ENCODE results near the gene DCAF4. TPM values are rescaled to one million over a fixed set of nuclear protein-coding genes. Genes with fewer than 3 reads are reported as not detected.

The DCAF4 gene
- total RNA-seq, 1 experiment from 2014 or later: 39.4 TPM

DNA sequence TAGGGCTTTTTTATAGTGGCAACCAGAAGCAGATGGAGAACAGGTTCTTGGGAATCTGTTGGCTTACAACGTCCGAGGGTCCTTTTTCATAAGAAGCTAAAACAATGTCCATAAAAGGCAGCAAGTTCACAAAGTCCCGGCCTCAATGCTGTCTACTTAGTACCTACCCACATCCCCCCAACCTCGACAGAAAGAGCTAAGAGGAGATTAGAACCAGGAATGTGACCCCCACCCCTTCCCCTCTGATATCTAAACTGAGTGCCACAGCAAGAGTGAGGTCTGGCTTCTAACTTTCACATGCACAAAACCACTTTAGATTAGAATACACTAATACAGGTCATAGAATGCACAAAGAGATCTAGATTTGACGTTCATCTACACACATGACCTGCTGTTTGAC lies 36.9 kb upstream of the DCAF4 start:
- no peak overlapping the region for H3K27ac Mint-ChIP-seq (ENCODE audit: low read depth, unreplicated experiment)
- H3K4me3 Mint-ChIP-seq (ENCODE audit: unreplicated experiment): no peak overlapping the region
- ChIA-PET CTCF (interaction anchor here (1.0 to 2.4 kb wide), 4 partner anchors 10 to 373 kb away, joined by 4 to 12 read pairs (median 5); no protein-coding TSS in a partner anchor), POLR2A (no interaction called here)
- no TSS peak for BruUV-seq (replicated peaks)
- H3K27me3 Mint-ChIP-seq (ENCODE audit: insufficient read depth, unreplicated experiment): no peaks in the 10 kb centered on the region
- no peaks in the 10 kb centered on the region for H3K9me3 Mint-ChIP-seq (ENCODE audit: unreplicated experiment)
- intact Hi-C loops (cut with micrococcal nuclease): no loop called here
- TF ChIP-seq, protein P1, sequence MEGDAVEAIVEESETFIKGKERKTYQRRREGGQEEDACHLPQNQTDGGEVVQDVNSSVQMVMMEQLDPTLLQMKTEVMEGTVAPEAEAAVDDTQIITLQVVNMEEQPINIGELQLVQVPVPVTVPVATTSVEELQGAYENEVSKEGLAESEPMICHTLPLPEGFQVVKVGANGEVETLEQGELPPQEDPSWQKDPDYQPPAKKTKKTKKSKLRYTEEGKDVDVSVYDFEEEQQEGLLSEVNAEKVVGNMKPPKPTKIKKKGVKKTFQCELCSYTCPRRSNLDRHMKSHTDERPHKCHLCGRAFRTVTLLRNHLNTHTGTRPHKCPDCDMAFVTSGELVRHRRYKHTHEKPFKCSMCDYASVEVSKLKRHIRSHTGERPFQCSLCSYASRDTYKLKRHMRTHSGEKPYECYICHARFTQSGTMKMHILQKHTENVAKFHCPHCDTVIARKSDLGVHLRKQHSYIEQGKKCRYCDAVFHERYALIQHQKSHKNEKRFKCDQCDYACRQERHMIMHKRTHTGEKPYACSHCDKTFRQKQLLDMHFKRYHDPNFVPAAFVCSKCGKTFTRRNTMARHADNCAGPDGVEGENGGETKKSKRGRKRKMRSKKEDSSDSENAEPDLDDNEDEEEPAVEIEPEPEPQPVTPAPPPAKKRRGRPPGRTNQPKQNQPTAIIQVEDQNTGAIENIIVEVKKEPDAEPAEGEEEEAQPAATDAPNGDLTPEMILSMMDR (IDR thresholded peaks at IDR 0.05; ENCODE audit: unreplicated experiment): no peak
- no peaks in the 10 kb centered on the region for H3K4me1 Mint-ChIP-seq (ENCODE audit: insufficient read depth, unreplicated experiment)
- no peaks in the 10 kb centered on the region for H3K36me3 Mint-ChIP-seq (ENCODE audit: insufficient read depth, unreplicated experiment)
- DNase-seq (ENCODE audit: unreplicated experiment): no peak

DNA sequence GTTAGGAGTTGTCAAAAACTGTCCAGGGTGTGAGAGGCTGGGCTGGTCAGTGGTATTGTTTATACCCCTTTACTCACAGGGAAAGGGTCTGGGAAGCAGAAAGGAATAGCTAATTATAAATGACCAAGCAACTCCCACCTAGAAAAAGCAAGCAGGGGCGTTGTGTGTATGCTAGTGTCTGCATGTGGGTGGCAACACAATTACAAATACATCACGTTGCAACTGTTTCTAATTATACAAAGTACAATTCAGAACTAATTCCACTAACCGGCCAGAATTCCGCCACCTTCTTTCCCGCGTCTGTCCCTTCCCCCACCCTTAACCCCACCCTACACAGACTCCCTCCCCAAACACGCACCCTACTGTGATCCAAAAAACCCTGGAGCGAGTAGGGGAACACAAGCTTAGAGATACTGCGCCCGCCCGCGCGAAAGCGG lies 34.6 kb upstream of the DCAF4 start:
- POLR2A ChIA-PET: no interaction called here
- Mint-ChIP-seq H3K36me3 (ENCODE audit: insufficient read depth, unreplicated experiment) (no peaks in the 10 kb centered on the region), H3K4me3 (ENCODE audit: unreplicated experiment) (peak overlapping the region; percentile 82), H3K27ac (ENCODE audit: low read depth, unreplicated experiment) (no peak overlapping the region), H3K4me1 (ENCODE audit: insufficient read depth, unreplicated experiment) (no peaks in the 10 kb centered on the region), H3K27me3 (ENCODE audit: insufficient read depth, unreplicated experiment) (no peaks in the 10 kb centered on the region), H3K9me3 (ENCODE audit: unreplicated experiment) (no peaks in the 10 kb centered on the region)
- CTCF ChIA-PET: interaction anchor here (0.6 to 2.4 kb wide), 6 partner anchors 35 to 379 kb away, joined by 3 to 10 read pairs (median 4); no protein-coding TSS in a partner anchor
- intact Hi-C loops (cut with micrococcal nuclease): no loop called here
- no peak for DNase-seq (ENCODE audit: unreplicated experiment)
- BruUV-seq (replicated peaks): no TSS peak
- TF ChIP-seq, protein P1 (IDR thresholded peaks at IDR 0.05; ENCODE audit: unreplicated experiment): no peak

DNA sequence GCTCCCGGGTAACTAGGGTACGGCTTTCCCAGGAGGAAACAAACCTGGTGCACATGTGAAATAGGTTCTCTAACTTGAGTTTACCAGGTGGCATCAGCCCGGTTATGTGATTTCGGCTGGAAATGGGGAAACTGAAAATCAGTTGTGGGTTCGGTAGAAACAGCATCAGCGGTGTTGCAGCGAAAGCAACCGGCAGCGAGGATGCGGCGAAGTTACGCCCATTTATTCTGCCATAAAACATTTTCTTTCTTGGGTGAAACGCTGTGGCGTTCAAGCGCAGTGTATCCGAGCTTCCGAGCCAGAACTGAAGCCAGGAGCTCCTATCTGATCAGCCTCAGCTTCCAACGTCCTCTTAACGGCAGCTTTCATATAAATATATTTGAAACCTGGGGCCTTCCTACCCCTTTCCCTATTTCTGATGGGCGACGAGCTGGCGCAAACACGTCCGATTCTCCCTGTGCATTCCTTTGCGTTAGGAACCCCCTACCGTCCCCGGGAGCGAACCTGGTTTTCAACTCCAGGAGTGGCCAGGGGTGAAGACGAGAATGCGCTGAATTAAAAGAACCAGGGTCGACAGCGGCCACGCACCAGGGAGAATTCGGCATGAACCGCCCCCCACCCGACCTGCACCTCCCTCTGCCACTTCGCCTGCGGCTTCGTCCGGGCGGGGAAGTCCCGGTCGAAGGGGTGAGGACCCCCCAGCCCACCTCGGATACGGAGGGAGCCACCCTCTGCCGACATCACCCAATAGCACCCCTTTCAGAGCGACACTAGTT lies 34.0 kb upstream of the DCAF4 start:
- no peak overlapping the region for H3K27ac Mint-ChIP-seq (ENCODE audit: low read depth, unreplicated experiment)
- ChIA-PET POLR2A (interaction anchor here (2.6 kb wide), 1 partner anchor 12 kb away, joined by 13 read pairs; no protein-coding TSS in a partner anchor), CTCF (interaction anchor here (0.6 to 2.4 kb wide), 7 partner anchors 36 to 380 kb away, joined by 3 to 10 read pairs (median 4); no protein-coding TSS in a partner anchor)
- intact Hi-C loops (cut with micrococcal nuclease): no loop called here
- no peaks in the 10 kb centered on the region for H3K27me3 Mint-ChIP-seq (ENCODE audit: insufficient read depth, unreplicated experiment)
- TF ChIP-seq, protein P1 (IDR thresholded peaks at IDR 0.05; ENCODE audit: unreplicated experiment): no peak
- DNase-seq (ENCODE audit: unreplicated experiment): no peak
- H3K9me3 Mint-ChIP-seq (ENCODE audit: unreplicated experiment): no peaks in the 10 kb centered on the region
- no peaks in the 10 kb centered on the region for H3K4me1 Mint-ChIP-seq (ENCODE audit: insufficient read depth, unreplicated experiment)
- no peaks in the 10 kb centered on the region for H3K36me3 Mint-ChIP-seq (ENCODE audit: insufficient read depth, unreplicated experiment)
- no TSS peak for BruUV-seq (replicated peaks)
- peak overlapping the region; percentile 82 for H3K4me3 Mint-ChIP-seq (ENCODE audit: unreplicated experiment)

DNA sequence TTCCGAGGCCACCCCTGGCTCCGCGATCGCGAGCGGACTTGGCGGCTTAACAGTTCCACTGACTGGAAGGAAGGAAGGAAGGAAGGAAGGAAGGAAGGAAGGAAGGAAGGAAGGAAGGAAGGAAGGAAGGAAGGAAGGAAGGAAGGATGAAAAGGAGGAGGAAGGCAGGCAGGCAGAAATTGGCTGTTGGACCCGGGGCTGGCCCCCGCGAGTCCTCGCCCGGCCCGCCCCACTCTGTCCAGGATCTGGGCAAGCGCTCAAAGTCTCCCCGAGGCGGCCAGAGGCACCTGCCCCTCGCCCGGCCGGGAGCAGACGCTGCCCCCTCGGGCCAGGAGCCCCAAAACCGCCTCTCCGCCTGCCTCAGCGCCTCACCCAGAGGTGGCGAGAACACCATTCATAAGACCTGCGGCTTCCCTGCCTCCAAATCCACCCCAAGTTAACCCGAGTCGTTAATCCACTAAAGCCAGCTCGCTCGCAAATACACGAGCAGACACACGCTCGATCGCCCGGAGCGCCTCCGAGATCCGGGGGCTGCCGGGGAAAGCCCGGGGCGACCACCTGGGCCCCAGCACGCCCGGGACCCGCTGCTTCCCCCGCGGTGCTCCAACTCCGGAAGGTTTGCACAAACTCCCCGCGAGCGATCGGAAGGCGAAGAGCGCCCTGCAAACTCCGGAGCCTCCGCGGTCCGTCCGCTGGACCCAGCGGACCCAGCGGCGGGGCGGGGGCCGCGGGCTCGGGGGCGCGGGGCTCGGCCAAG lies 33.2 kb upstream of the DCAF4 start:
- no peaks in the 10 kb centered on the region for H3K27me3 Mint-ChIP-seq (ENCODE audit: insufficient read depth, unreplicated experiment)
- H3K27ac Mint-ChIP-seq (ENCODE audit: low read depth, unreplicated experiment): no peak overlapping the region
- BruUV-seq (replicated peaks): no TSS peak
- POLR2A ChIA-PET: interaction anchor here (0.6 to 2.6 kb wide), 9 partner anchors 8 to 1572 kb away, joined by 3 to 13 read pairs (median 6); partner anchors contain the start of gene DCAF4
- intact Hi-C loops (cut with micrococcal nuclease): no loop called here
- H3K9me3 Mint-ChIP-seq (ENCODE audit: unreplicated experiment): no peaks in the 10 kb centered on the region
- no peaks in the 10 kb centered on the region for H3K4me1 Mint-ChIP-seq (ENCODE audit: insufficient read depth, unreplicated experiment)
- H3K4me3 Mint-ChIP-seq (ENCODE audit: unreplicated experiment): peak overlapping the region; percentile 82
- CTCF ChIA-PET: interaction anchor here (1.0 to 1.6 kb wide), 3 partner anchors 10 to 379 kb away, joined by 3 to 6 read pairs (median 4); no protein-coding TSS in a partner anchor
- TF ChIP-seq, protein P1 (IDR thresholded peaks at IDR 0.05; ENCODE audit: unreplicated experiment): no peak
- H3K36me3 Mint-ChIP-seq (ENCODE audit: insufficient read depth, unreplicated experiment): no peaks in the 10 kb centered on the region
- DNase-seq (ENCODE audit: unreplicated experiment): peak; percentile 13

Measured in MCF 10A (cell line).